Measurements from ENCODE around the gene IGFL1. TPM values are rescaled to one million over a fixed set of nuclear protein-coding genes. Genes with fewer than 3 reads are reported as not detected.
A peak's percentile ranks its signal among the peaks of the same experiment; 100 is the strongest.
"Not testable (repeated sequence)": the region's sequence is repeated elsewhere in the genome, so short reads cannot be mapped to it uniquely, and the experiment has no call there.

The IGFL1 gene
- total and polyA plus RNA-seq, 2 experiments from 2014 or later = not detected

GRCh38 chr19:46186101-46186716 is 43.3 kb upstream of the IGFL1 start:
- Histone ChIP-seq H3K27ac (no peak overlapping the region), H3K36me3 (no peaks in the 10 kb centered on the region), H3K4me3 (no peak overlapping the region), H3K4me1 (ENCODE audit: low read depth) (peaks cover 10% of the 10 kb centered on the region), H3K9me3 (ENCODE audit: low read depth) (no peaks in the 10 kb centered on the region), H3K27me3 (no peaks in the 10 kb centered on the region)
- TF ChIP-seq CTCF (IDR thresholded peaks at IDR 0.05; ENCODE audit: low read depth, low read length) = no peak
- DNase-seq (ENCODE audit: low read depth in 1 of 2, low spot score in 1 of 2) = peak in 1 of 2 donors; percentile 19

GRCh38 chr19:46186717-46187101 is 42.8 kb upstream of the IGFL1 start:
- Histone ChIP-seq H3K4me3 (no peak overlapping the region), H3K27ac (no peak overlapping the region), H3K4me1 (ENCODE audit: low read depth) (peaks cover 10% of the 10 kb centered on the region), H3K36me3 (no peaks in the 10 kb centered on the region), H3K27me3 (no peaks in the 10 kb centered on the region), H3K9me3 (ENCODE audit: low read depth) (no peaks in the 10 kb centered on the region)
- DNase-seq (ENCODE audit: low read depth in 1 of 2, low spot score in 1 of 2) = no peak
- no peak for TF ChIP-seq CTCF (IDR thresholded peaks at IDR 0.05; ENCODE audit: low read depth, low read length)

- TF ChIP-seq CTCF (IDR thresholded peaks at IDR 0.05; ENCODE audit: low read depth, low read length) = no peak
- H3K4me1 ChIP-seq (ENCODE audit: low read depth) = peaks cover 22% of the 10 kb centered on the region
Measured at GRCh38 chr19:46189971-46190888, 39.3 kb upstream of the IGFL1 start.

GRCh38 chr19:46191356-46191755 is 38.2 kb upstream of the IGFL1 start:
- no peaks in the 10 kb centered on the region for H3K36me3 ChIP-seq
- DNase-seq (ENCODE audit: low read depth in 1 of 2, low spot score in 1 of 2) = no peak
- TF ChIP-seq CTCF (IDR thresholded peaks at IDR 0.05; ENCODE audit: low read depth, low read length) = no peak
- no peaks in the 10 kb centered on the region for H3K27me3 ChIP-seq
- H3K4me1 ChIP-seq (ENCODE audit: low read depth) = peaks cover 17% of the 10 kb centered on the region
- no peak overlapping the region for H3K4me3 ChIP-seq
- H3K9me3 ChIP-seq (ENCODE audit: low read depth) = no peaks in the 10 kb centered on the region
- no peak overlapping the region for H3K27ac ChIP-seq

More at GRCh38 chr19:46189971-46190888, 39.3 kb upstream of the IGFL1 start:
- Histone ChIP-seq H3K27ac (no peak overlapping the region), H3K36me3 (no peaks in the 10 kb centered on the region), H3K9me3 (ENCODE audit: low read depth) (no peaks in the 10 kb centered on the region), H3K4me3 (no peak overlapping the region), H3K27me3 (no peaks in the 10 kb centered on the region)
- DNase-seq (ENCODE audit: low read depth in 1 of 2, low spot score in 1 of 2) = no peak

- Histone ChIP-seq H3K27me3 (no peaks in the 10 kb centered on the region), H3K9me3 (ENCODE audit: low read depth) (no peaks in the 10 kb centered on the region), H3K4me1 (ENCODE audit: low read depth) (peaks cover 15% of the 10 kb centered on the region), H3K27ac (no peak overlapping the region), H3K36me3 (no peaks in the 10 kb centered on the region), H3K4me3 (no peak overlapping the region)
- no peak for DNase-seq (ENCODE audit: low read depth in 1 of 2, low spot score in 1 of 2)
- no peak for TF ChIP-seq CTCF (IDR thresholded peaks at IDR 0.05; ENCODE audit: low read depth, low read length)
Measured at GRCh38 chr19:46191972-46192371, 37.6 kb upstream of the IGFL1 start.

- H3K27ac ChIP-seq; H3K4me3 ChIP-seq; DNase-seq (ENCODE audit: low read depth in 1 of 2, low spot score in 1 of 2); H3K27me3 ChIP-seq; H3K9me3 ChIP-seq (ENCODE audit: low read depth); H3K36me3 ChIP-seq: not testable (repeated sequence)
- peaks cover 18% of the 10 kb centered on the region for H3K4me1 ChIP-seq (ENCODE audit: low read depth)
Measured at GRCh38 chr19:46192626-46192991, 36.9 kb upstream of the IGFL1 start.

Data from cardiac muscle cell (in vitro differentiated cells and primary cell).